Astrocyte of the spinal cord (primary cell): ENCODE data around the gene NQO1.
"Not testable (repeated sequence)": the region's sequence is repeated elsewhere in the genome, so short reads cannot be mapped to it uniquely, and the experiment has no call there.

Source experiments
- DNase-seq: peaks from one replicate; pipeline ENCODE4 v3.0.0; 2011; ENCODE audit warnings: low read depth, low spot score
- H3K4me3 ChIP-seq: 2 replicates; pipeline ENCODE4 v1.5.1; 2011; ENCODE audit warnings: low read depth, mild to moderate bottlenecking, low read length, moderate library complexity
- CTCF ChIP-seq: IDR thresholded peaks from 2 replicates; pipeline ENCODE4 v1.5.1; 2012; ENCODE audit warnings: low read depth, mild to moderate bottlenecking, low read length, inconsistent platforms
- in situ Hi-C: cut with HindIII; loops from 2 replicates; pipeline ENCODE4 v1.10.0; 2017; ENCODE audit warnings: low sequenced_read_pairs

NQO1 gene

GRCh38 chr16:69744363-69745231 lies 18.2 kb upstream of the NQO1 start:
- DNase-seq, result no peak
- no peak overlapping the region for H3K4me3 ChIP-seq
- TF ChIP-seq CTCF, result no peak
- in situ Hi-C loops, result no loop called here

GRCh38 chr16:69741951-69742904 lies 15.9 kb upstream of the NQO1 start:
- no peak overlapping the region for H3K4me3 ChIP-seq
- DNase-seq, result peak; percentile 56
- in situ Hi-C loops, result no loop called here
- TF ChIP-seq CTCF, result no peak

- TF ChIP-seq CTCF, result no peak
- in situ Hi-C loops, result no loop called here
- H3K4me3 ChIP-seq, result no peak overlapping the region
- peak; percentile 40 for DNase-seq
Measured at GRCh38 chr16:69741519-69741918, 15.2 kb upstream of the NQO1 start.

GRCh38 chr16:69732101-69732500 lies 5.7 kb upstream of the NQO1 start:
- no peak for TF ChIP-seq CTCF
- in situ Hi-C loops, result no loop called here
- H3K4me3 ChIP-seq, result no peak overlapping the region
- no peak for DNase-seq

- in situ Hi-C loops, H3K4me3 ChIP-seq, DNase-seq: not testable (repeated sequence)
Measured at GRCh38 chr16:69731280-69731679, 4.9 kb upstream of the NQO1 start.

GRCh38 chr16:69729030-69729429 lies 2.7 kb upstream of the NQO1 start:
- DNase-seq, in situ Hi-C loops, H3K4me3 ChIP-seq: not testable (repeated sequence)

GRCh38 chr16:69727916-69728270 lies 1.5 kb upstream of the NQO1 start:
- DNase-seq, result no peak
- TF ChIP-seq CTCF, result no peak
- in situ Hi-C loops, result no loop called here
- H3K4me3 ChIP-seq, result no peak overlapping the region
